A673 (cell line): Measurements from ENCODE around the gene LCE1E. TPM values are rescaled to one million over a fixed set of nuclear protein-coding genes. Genes with fewer than 3 reads are reported as not detected.

Experiments
- BruUV-seq: library from RNA; stranded (reverse); fragments of 400-500 nt; replicated peaks from 2 replicates; lab custom pipeline; 2021; lab: Mats Ljungman, UMichigan
- CTCF ChIA-PET: fragments of 300-600 bp; sonication (Branson Sonifier 250); formaldehyde crosslinking; loops from one replicate; lab custom pipeline; 2022; ENCODE audit warnings: antibody characterized with exemption; lab: Charles Lee
- POLR2A ChIA-PET: fragments of 300-600 bp; sonication (Branson Sonifier 250); formaldehyde crosslinking; loops from one replicate; lab custom pipeline; 2022; ENCODE audit warnings: antibody characterized with exemption; ENCODE audit not compliant: low non-redundant PET; lab: Charles Lee
- DNase-seq: peaks from one replicate; pipeline ENCODE4 v3.0.0-alpha.2; 2015; ENCODE audit warnings: low spot score
- H3K27ac ChIP-seq: fragments of 200-600 bp; sonication (generic); 2 replicates; pipeline ENCODE4 v1.5.1; 2016; ENCODE audit warnings: mixed run types, low read depth, mild to moderate bottlenecking, mixed read lengths, antibody characterized with exemption, low read length; ENCODE audit not compliant: poor library complexity, severe bottlenecking
- H3K27me3 ChIP-seq: fragments of 200-600 bp; sonication (generic); replicated peaks from 2 replicates; pipeline ENCODE4 v1.6.1; 2017; ENCODE audit warnings: mixed run types, low read depth, mild to moderate bottlenecking, mixed read lengths, antibody characterized with exemption, low read length; ENCODE audit not compliant: insufficient read depth, poor library complexity
- H3K36me3 ChIP-seq: fragments of 200-600 bp; sonication (generic); 2 replicates; pipeline ENCODE4 v1.6.1; 2016; ENCODE audit warnings: mixed run types, mild to moderate bottlenecking, mixed read lengths, antibody characterized with exemption, low read length; ENCODE audit not compliant: insufficient read depth, poor library complexity, severe bottlenecking
- H3K4me1 ChIP-seq: fragments of 200-600 bp; sonication (generic); 2 replicates; pipeline ENCODE4 v1.6.1; 2017; ENCODE audit warnings: mixed run types, mild to moderate bottlenecking, mixed read lengths, antibody characterized with exemption, low read length; ENCODE audit not compliant: insufficient read depth, poor library complexity, severe bottlenecking
- H3K4me3 ChIP-seq: fragments of 200-600 bp; sonication (generic); 2 replicates; pipeline ENCODE4 v1.5.1; 2016; ENCODE audit warnings: low read depth, mixed run types, mild to moderate bottlenecking, mixed read lengths, low read length; ENCODE audit not compliant: poor library complexity, severe bottlenecking
- H3K9me3 ChIP-seq: fragments of 200-600 bp; sonication (generic); 2 replicates; pipeline ENCODE4 v1.6.1; 2016; ENCODE audit warnings: mixed run types, low read depth, mild to moderate bottlenecking, mixed read lengths, antibody characterized with exemption, low read length; ENCODE audit not compliant: poor library complexity, severe bottlenecking
- CTCF ChIP-seq: fragments of 300-800, 200-600 bp; sonication (generic); conservative IDR thresholded peaks from 2 replicates; pipeline ENCODE4 v1.5.1; 2017; ENCODE audit warnings: low read depth, mild to moderate bottlenecking, antibody characterized with exemption, low read length, moderate library complexity, mixed read lengths
- EZH2 ChIP-seq: fragments of 200-600 bp; sonication (generic); IDR thresholded peaks from 2 replicates; pipeline ENCODE4 v1.6.1; 2017; ENCODE audit warnings: borderline replicate concordance, low read depth, mild to moderate bottlenecking, mixed read lengths, antibody characterized with exemption, low read length; ENCODE audit not compliant: poor library complexity, severe bottlenecking
- intact Hi-C: fragments of 100-400 bp; cut with micrococcal nuclease; formaldehyde crosslinking; loops from one replicate; pipeline ENCODE4 v1.10.0; 2022; ENCODE audit not compliant: unreplicated experiment
- total RNA-seq: library from RNA; stranded (reverse); gene quantifications from 2 replicates; pipeline ENCODE4 v1.2.3, GENCODE V29; 2021

Gene LCE1E
- total RNA-seq, 1 experiment from 2014 or later = not detected

- TF ChIP-seq CTCF (no peak), EZH2 (no peak)
- Histone ChIP-seq H3K4me3 (no peak overlapping the region), H3K27me3 (no peaks in the 10 kb centered on the region), H3K9me3 (no peaks in the 10 kb centered on the region), H3K36me3 (no peaks in the 10 kb centered on the region), H3K4me1 (no peaks in the 10 kb centered on the region), H3K27ac (no peak overlapping the region)
- intact Hi-C loops = no loop called here
- no TSS peak for BruUV-seq
- DNase-seq = no peak
- POLR2A ChIA-PET = no interaction called here
- CTCF ChIA-PET = no interaction called here
Observed at GRCh38 chr1:152761609-152762213, 24.3 kb upstream of the LCE1E start.

GRCh38 chr1:152768847-152769533, 17.1 kb upstream of the LCE1E start:
- no peaks in the 10 kb centered on the region for H3K36me3 ChIP-seq
- peaks cover 3% of the 10 kb centered on the region for H3K27me3 ChIP-seq
- POLR2A ChIA-PET = no interaction called here
- no peak for DNase-seq
- no peak for TF ChIP-seq CTCF
- H3K4me1 ChIP-seq = no peaks in the 10 kb centered on the region
- H3K9me3 ChIP-seq = no peaks in the 10 kb centered on the region
- CTCF ChIA-PET = no interaction called here
- H3K27ac ChIP-seq = no peak overlapping the region
- intact Hi-C loops = no loop called here
- BruUV-seq = no TSS peak
- no peak overlapping the region for H3K4me3 ChIP-seq

DNA sequence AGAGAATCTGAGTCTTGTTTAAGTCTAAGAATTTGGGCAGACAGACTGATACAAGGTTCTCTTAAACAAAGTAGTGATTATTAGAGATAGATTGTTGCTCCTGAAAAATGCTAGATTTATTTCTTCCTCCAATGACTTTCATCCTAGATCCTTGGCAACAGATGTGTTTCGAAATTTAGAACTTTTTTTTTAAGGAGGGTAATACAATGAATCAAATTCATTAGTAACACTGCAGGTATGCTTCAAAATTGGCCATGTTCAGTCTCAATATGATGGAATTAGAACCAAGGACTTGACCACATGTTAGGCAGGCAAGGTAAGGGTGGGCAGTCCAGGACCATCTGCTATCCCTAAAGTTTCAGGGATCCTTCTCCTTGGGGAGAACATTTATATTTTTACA, 15.6 kb upstream of the LCE1E start:
- Histone ChIP-seq H3K4me3 (no peak overlapping the region), H3K27me3 (peaks cover 3% of the 10 kb centered on the region), H3K36me3 (no peaks in the 10 kb centered on the region), H3K4me1 (no peaks in the 10 kb centered on the region), H3K9me3 (no peaks in the 10 kb centered on the region), H3K27ac (no peak overlapping the region)
- intact Hi-C loops = no loop called here
- BruUV-seq = no TSS peak
- POLR2A ChIA-PET = no interaction called here
- no peak for TF ChIP-seq CTCF
- TF ChIP-seq EZH2 = no peak
- CTCF ChIA-PET = no interaction called here
- no peak for DNase-seq
